GM19240 (cell line): Measurements from ENCODE around the gene EGFL8.
"Not testable (repeated sequence)": the region's sequence is repeated elsewhere in the genome, so short reads cannot be mapped to it uniquely, and the experiment has no call there.

Experiments used
- DNase-seq: peaks from one replicate; pipeline ENCODE4 v3.0.0; 2011; ENCODE audit warnings: low spot score; ENCODE audit not compliant: insufficient read length

Gene EGFL8

DNA sequence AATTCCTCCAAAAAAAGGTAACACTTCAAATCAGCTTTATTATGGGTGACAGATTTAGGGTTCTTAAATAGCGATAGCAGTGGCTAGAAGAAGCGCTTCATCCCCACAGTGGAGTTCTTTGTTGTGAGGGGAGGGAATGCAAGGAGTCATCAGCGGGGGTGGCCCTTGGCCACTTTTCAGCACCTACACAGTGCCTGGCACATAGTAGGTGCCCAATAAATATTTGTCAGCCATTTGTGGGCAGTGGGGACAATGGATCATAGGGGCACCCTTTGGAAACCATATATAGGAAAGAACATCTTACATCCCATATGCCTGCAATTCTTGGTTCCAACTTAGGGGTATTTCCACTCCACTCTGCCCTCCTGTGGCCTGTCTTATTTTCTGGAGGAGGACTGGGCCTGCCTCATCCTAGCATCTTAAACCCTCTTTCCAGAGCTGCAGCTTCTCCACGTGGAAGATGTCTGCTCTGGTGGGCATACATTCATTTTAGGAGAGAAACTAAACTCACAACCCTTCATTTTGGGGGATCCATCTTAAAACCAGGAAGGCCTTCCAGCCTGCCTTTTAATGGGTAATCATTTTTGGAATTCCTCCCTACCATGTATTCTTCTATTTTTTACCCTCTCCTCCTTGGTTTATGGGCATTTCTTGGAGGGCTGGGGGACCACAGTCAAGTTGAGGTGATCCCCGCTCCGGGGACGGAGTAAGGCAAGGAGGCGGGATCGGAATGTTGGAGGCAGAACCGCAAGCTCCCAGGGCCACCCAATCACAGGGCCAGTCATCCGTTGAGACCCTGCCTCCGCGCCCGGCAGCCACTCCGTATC lies 30.6 kb downstream of the EGFL8 start:
- DNase-seq, result no peak

DNA sequence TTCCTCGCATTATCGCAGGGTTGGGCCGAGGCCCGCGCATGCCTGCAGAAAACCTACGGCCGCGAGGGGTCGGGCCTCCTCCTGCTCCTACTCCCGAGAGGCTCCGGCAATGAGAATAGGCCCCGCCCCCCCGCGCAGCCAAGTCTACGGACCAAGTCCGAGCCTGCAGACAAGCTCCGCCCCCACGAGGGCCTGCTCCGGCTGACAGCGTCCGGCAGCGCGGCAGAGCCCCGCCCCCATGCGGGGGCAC lies 31.2 kb downstream of the EGFL8 start:
- DNase-seq, result peak; percentile 93

DNA sequence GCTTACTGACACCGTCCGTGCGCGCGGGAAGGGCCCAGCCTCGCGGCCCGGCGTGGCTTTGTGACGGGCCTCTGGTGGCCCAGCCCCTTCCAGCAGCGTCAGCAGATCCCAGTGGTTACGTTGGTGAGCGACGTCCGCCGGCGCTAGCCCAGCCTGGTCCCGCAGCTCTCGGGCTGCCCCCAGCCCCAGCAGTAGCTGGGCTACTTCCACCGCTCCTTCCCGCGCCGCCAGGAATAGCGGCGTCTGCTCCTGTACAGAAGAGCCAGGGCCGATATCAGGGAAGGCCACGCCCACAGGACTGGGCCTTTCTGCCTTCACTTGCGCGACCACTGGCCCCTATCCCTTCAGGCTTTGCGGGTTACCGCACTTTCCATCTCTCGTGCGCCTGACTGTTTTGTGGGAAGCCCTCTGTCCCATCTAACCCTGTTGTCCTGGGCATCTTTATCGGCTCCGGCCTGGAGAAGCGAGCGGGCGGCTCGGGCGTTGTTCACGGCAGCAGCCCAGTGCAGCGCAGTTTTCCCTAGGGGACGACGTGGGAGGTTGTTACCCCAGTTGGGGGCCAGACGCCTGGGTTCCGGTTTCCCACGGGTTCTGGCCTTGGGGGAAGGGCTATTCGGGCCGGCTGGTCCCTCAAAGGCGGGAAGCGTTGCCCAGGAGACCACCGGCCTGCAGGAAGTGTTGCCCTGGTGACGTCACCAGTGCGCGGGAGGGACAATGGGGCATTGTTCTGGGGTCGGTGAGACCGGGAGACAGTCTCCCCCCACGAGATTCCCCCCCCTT lies 31.7 kb downstream of the EGFL8 start:
- DNase-seq, result peak; percentile 33

DNA sequence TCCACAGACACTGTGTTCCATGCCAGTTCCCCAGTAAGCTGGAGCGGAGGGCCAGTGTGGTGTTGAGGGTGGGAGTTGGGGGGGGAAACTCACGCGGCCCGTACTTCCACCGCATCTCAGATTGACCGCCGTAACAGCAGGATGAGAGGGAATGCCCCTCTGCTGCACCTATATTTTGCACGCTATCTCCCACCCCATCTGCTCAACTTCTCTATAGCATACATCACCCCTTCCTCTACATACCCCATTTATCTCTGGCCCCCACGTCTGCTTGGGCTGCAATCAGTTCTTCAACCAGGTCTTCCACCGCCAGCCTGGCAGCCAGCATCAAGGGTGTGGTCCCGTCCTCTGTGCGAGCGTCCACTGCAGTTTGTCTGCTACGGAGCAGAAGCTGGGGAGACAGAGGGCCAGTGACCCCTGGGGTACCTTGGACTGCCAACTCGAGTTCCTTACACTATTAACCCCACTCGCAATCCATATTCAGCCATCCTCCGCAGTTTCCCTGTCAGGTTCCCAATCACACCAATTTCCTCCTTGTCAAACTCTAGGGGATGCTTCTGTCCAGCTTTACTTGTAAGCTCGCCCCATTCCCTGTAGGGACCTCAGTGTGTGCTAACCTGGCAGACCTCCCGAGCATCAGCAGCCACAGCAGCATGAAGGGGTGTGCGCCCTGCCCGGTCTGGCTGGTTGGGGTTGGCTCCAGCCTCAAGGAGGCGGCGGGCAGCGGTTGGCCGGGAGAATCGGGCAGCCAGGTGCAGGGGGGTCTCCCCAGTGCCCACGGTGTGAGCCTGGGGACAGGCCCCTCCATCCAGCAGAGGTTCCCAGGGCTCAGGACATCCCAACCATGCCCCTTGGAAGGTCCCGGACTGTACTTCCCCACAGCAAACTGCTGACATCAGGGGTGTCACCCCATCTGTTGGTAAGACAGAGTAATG lies 32.6 kb downstream of the EGFL8 start:
- no peak for DNase-seq

DNA sequence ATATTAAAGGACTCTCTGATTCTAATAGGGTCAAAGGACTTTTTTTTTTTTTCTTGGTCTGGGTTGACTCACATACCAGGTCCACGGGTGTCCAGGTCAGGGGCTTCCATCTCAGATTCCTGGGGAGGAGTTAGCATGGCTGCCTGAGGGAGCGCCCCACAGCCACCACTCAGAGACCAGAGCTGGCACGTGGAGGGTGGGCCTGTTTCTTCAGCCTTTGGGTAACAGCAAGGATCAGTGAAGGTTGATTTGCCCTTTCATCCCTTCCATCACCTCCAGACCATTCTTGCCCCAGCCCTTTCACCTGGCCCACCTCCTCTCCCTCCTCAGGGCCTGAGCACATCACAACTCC lies 33.9 kb downstream of the EGFL8 start:
- DNase-seq, result no peak

DNA sequence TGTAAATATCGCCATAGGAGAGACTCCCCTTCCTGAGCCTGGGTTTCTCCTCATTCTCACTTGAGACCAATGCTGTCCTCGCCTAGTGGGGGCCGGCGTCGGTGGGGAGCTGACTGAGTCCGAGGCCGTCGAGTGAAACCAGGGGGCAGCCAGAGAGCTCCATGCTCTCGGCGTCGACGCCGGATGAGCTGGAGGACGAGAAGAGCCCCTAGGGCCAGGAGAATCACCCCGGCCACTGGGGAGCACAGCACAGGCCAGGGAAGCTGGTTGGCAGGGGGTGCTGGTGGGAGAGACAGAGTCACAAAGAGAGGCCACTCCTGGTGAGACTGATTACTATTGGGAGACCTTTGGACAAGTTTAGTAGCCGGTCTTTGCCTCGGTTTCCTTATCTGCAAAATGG lies 34.5 kb downstream of the EGFL8 start:
- DNase-seq, result no peak

DNA sequence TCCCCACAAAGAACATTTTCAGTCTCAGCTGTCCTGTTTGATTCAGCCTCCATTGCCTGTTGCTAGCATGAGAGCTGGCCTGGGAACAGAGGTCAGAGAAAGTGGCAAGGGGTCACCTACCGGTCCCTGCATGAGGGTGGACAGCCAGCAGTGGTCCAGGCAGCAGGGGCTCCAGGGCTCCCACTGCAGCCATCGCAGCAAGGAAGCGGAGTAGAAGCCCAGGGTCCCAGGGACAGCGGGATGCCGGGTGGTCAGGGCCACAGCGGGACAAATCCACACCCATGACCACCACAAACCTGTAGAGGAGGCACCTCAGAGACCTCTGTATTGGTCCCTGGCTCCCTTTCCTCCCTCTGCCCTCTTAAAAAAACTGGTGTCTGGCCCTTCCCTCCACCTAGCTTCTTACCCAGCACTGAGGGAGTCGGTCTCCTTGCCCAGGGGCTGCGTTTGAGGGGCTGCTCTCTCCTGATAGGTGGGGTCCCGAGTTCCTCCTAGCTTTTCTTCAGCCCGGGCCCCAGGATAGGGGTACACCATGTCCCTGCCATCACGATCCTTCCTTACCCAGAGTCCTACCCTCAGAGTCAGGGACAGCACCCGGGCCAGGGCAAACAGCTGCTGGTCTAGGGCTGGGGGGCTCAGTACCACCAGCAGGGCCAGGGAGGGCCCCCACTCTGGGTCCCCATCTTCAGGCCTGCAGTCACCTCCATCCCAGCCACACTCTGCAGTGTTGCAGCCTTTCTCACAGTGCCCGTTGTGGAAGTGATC lies 36.5 kb downstream of the EGFL8 start:
- DNase-seq, result no peak

DNA sequence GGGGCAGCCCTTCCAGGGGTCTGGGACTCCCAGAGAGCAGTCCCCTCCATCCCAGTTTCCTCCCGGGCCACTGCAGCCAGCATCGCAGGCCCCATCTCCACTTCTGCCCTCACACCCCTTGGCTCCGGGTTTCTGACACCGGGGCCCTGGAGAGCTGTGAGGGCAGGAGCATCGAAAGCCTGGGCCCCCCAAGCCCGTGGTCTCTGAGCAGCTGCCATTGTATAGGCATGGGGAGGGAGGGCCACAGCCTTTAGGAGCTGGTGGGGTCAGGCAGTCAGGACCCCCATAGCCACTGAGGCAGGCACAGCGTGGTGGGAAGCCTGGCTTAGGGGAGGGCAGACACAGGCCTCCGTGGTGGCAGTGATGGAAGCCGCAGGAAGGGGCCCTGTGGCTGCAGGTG lies 37.8 kb downstream of the EGFL8 start:
- DNase-seq, result no peak

DNA sequence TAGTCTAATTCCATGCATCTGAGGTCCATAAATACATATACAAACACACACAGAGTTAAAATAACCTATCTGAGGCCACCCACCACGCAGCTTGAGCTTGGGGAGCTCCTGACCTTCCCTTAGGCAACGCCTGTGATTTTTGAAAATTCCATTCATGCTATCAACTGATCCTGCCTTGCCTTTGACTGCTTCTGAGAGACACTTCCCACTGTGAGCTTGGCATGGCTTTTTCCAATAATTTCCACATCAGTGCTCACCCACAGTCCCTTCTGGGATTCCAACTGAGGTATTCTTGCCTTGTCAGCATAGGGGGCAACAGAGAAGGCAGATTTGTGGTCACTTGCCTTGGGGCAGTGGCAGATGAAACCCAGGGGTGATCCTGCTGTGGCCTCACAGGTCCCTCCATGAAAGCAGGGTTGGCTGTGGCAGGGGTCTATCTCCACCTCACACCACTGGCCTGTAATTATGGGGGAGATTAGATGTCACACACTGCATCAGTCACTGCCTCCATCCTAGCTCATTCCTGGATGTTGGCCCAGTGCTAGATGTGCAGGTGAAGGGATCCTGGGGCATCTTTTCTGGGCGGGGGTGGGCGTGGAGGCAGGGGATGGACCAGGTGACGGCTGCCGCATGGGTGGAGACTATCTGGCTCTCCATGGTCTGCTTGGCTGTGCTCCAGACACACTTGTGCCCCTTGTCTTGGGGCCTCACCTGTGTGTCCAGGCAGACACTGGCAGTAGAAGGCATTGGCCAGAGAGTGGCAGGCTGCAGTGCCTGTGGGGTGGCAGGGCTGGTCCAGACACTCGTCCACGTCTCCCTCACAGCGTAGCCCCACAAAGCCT lies 39.3 kb downstream of the EGFL8 start:
- no peak for DNase-seq

DNA sequence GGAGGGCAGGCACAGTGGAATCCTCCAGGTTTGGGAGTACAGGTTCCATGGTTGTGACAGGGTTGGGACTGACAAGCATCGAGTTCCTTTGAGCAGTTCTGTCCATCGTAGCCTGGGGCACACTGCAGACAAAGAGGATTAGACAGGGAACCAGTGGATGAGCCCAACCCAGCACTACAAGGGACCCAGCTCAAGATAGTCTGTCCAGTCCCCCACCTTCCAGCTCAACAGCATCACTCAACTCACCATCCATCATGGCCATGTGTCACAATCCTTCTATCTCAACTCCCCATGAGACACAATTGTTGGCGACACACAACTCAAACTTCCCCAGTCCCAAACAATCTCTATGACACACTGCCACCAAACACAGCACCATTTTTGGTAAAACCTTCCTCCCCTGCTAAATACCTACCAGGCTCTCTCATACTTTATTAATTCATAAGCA lies 39.9 kb downstream of the EGFL8 start:
- no peak for DNase-seq

DNA sequence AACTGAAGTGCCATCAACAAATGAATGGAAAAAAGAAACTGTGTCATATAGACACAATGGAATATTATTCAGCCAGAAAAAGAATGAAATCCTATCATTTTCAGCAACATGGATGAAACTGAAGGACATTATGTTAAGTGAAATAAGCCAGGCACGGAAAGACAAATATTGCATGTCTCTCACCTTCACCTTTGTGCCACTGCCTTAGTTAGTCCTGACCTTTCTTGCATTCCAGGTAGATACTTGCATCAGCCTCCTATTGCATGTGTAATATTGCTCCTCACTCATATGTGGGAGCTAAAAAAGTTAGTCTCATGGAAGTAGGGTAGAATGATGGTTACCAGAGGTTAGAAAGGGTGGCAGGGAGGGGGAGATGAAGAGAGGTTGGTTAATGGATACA lies 44.6 kb downstream of the EGFL8 start:
- DNase-seq, result no peak

DNA sequence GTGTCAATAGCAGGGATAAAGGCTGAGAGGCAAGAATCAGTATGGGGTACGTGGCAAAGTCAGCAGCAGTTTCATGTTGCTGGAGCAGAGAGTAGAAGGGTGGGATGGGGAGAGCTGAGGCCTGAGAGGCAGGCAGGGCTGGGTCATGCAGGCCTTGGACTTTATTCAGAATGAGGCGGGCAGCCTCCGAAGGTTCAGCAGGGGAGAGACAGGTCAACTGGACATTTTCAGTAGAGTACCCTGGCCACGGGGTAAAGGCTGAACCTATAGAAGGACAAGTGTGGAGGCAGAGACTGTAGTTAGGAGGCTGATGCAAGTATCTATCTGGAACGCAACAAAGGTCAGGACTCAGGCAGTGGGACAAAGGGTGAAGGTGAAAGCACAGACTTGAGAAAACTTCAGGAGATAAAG lies 45.8 kb downstream of the EGFL8 start:
- DNase-seq, result no peak

DNA sequence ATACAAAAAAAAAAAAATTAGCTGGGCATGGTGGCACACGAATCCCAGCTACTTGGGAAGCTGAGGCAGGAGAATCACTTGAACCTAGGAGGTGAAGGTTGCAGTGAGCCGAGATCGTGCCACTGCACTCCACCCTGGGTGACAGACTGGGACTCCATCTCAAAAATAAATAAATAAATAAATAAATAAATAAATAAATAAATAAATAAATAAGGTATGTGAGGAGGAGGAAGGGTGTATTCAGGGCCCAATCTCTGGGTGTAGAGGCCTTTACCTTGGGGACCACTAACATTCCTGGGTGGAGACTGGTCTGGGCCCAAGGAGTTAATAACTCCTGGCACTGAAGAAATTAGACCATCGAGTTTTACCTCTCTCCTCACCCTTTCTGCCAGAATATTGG lies 47.0 kb downstream of the EGFL8 start:
- not testable (repeated sequence) for DNase-seq

DNA sequence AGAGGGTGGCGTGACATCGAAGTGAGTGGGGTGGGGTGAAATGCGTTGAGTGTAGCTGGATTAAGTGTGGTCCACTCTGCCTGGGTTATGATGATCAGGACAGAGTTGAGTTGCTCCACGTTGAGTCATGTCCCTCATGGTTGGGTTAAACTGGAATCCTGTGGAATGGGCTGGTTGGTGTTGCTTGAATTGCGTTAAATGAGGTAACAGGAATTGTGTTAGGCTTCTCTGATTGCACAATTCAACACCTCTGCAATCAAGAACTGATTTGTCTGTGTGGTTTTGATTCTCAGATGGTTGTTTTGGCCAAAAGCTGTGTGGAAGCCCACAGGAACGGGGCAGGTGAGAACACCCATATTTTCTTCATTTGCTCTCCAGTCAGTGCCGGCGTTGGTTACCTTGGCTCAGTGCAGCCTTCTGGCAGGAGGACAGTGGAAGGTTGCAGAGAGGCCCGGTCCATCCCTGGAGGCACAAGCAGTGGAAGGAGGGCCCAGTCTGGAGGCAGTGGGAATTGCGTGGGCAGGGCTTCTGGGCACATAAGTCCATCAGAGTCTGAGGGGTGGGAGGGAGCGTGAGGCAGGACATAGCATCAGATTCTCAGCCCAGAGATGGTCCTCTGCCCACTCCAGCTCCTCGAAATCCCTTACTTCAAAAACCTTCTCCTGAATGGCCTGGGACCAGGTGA lies 47.8 kb downstream of the EGFL8 start:
- DNase-seq, result no peak

DNA sequence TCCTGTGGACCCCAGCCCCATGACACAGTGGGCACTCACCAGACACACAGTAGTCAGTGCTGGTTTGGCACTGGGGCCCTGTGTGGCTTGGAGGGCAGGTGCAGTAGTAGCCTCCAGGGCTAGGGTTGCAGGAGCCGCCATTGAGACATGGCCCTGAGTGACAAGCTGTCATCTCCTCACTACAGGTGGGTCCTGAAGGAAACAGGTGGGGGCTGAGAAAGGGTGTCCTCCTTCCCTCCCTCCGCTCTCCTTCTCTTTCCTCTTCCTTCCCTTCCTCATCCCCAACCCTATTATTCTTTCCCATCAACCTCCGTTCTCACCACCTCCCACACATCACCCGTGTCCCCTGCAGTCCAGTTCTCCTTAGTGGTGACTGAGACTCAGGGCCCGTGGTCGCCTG lies 49.3 kb downstream of the EGFL8 start:
- DNase-seq, result no peak

DNA sequence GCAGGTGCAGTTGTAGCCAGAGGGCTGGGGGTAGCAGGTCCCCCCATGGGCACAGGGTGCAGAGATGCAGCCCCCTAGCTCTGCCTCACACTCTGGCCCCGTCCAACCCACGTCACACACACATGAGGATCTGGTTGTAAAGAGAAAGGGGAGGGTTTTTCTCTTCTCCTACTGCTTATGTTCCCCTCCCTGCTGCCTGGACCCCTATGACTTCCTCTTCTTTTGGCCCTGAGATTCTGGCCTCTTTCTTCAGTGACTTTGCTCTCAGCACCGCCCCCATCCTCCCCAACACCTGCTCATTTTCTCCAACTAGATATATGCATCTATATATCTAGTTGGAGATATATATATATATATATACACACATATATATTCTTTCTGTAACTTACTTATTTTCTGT lies 49.7 kb downstream of the EGFL8 start:
- no peak for DNase-seq

DNA sequence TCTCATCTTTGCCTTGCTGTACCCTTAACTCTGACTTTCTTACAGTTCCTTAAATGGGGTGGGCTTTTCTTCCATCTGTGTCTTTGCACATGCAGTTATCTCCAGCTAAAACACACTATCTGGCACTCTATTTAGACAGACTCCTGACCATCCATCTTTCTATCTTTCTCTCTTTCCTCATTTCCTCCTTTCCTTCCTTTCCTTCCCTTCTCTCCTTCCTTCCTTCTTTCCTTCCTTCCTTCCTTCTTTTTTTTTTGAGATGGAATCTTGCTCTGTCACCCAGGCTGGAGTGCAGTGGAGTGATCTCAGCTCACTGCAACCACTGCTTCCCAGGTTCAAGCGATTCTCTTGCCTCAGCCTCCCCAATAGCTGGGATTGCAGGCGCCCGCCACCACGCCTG lies 51.2 kb downstream of the EGFL8 start:
- no peak for DNase-seq

DNA sequence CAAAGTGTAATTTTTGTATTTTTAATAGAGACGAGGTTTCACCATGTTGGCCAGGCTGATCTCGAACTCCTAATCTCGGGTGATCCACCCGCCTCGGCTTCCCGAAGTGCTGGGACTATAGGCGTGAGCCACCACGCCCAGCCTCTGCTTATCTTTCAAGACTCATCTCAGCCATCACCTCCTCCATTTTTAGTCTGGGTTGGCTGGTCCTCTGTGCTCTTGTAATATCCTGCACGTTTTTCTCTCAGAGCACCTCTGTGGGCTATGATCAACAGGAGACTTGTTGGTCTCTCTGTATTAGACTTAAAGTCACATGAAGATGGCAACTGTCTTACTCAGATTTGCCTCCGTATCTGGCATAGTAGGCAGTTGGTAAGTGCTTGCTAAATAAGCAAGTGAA lies 51.9 kb downstream of the EGFL8 start:
- no peak for DNase-seq

DNA sequence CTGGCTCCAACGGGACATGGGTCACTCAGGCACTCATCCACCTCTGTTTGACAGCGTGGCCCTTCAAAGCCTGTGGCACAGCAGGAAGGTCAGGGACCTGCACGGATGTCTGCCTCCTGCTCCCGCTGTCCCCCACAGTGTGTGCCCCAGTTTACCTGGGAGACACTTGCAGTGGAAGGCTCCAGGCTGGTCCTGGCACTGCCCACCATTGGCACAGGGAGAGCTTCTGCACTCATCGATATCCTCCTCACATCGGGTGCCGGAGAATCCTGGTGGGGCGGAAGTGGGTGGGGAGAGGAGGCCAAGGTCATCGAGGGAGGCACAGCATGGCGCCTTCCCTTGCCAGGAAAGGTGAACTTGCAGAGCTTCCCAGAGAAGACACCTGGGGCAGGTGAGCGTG lies 52.6 kb downstream of the EGFL8 start:
- DNase-seq, result no peak
